Measurements from ENCODE around the gene SNX6. TPM values are rescaled to one million over a fixed set of nuclear protein-coding genes. Genes with fewer than 3 reads are reported as not detected.

Gene SNX6
- total and polyA plus RNA-seq, 9 of the 15 experiments (the other 6 are each of a cell fraction or from before 2014, with no cell fraction given), result 34.6 to 111 (median 57.5) TPM

GRCh38 chr14:34634360-34634771 is 4.4 kb upstream of the SNX6 start (continued):
- peak; percentile 79 for TF ChIP-seq CEBPG (CRISPR knock-in tag; IDR thresholded peaks at IDR 0.05)
- TF ChIP-seq CEBPG (tag; conservative IDR thresholded peaks at IDR 0.05 in 1 of 2, IDR thresholded peaks at IDR 0.05 in 1 of 2), result peak in 1 of 2 experiments; percentile 77; a peak in 2 of 4 replicates
- TF ChIP-seq MAX (CRISPR knock-in tag; IDR thresholded peaks at IDR 0.05), result peak; percentile 64; the same call in 1 of the 2 replicates
- 0 out of 2 replicates have a peak, but pooled peaks have one; percentile 21 for TF ChIP-seq MTA2 (IDR thresholded peaks at IDR 0.05; ENCODE audit: low read depth)
- 0 out of 4 replicates have a peak, but pooled peaks of 1 of the 2 experiments have one; percentile 29 for TF ChIP-seq FOXK2 (conservative IDR thresholded peaks at IDR 0.05 in 1 of 2, IDR thresholded peaks at IDR 0.05 in 1 of 2; ENCODE audit: low read depth in 2 of 2)
- peak in 1 of 2 experiments; percentile 48 for TF ChIP-seq E2F6 (IDR thresholded peaks at IDR 0.05; ENCODE audit: borderline replicate concordance in 1 of 2, extremely low read depth in 1 of 2, insufficient read depth in 1 of 2, insufficient read length in 1 of 2, low read depth in 1 of 2, low read length in 1 of 2, poor library complexity in 1 of 2, severe bottlenecking in 1 of 2)
- peak; percentile 84 for TF ChIP-seq L3MBTL2 (IDR thresholded peaks at IDR 0.05)
- 0 out of 2 replicates have a peak, but pooled peaks have one; percentile 48 for TF ChIP-seq ZNF589 (CRISPR knock-in tag; IDR thresholded peaks at IDR 0.05; ENCODE audit: low read depth)
- TF ChIP-seq ATF7 (IDR thresholded peaks at IDR 0.05), result peak; percentile 59
- TF ChIP-seq ESRRA (IDR thresholded peaks at IDR 0.05; ENCODE audit: borderline replicate concordance, low read depth), result peak; percentile 55; the same call in 1 of the 2 replicates
- peak; percentile 72 for TF ChIP-seq ARID1B (IDR thresholded peaks at IDR 0.05)
- TF ChIP-seq ADNP (tag; IDR thresholded peaks at IDR 0.05), result peak; percentile 82
- 0 out of 4 replicates have a peak, but pooled peaks of 1 of the 2 experiments have one; percentile 28 for TF ChIP-seq MNT (conservative IDR thresholded peaks at IDR 0.05)
- peak; percentile 56 for TF ChIP-seq NCOR1 (IDR thresholded peaks at IDR 0.05)
- TF ChIP-seq CBFA2T3 (IDR thresholded peaks at IDR 0.05), result peak; percentile 83
- peak; percentile 63 for TF ChIP-seq DPF2 (IDR thresholded peaks at IDR 0.05)
- peak in 1 of 2 experiments; percentile 52; a peak in 1 of 4 replicates for TF ChIP-seq TRIM24 (IDR thresholded peaks at IDR 0.05)
- TF ChIP-seq CC2D1A (IDR thresholded peaks at IDR 0.05), result 0 out of 2 replicates have a peak, but pooled peaks have one; percentile 17
- peak; percentile 60; the same call in 1 of the 2 replicates for TF ChIP-seq SMARCE1 (IDR thresholded peaks at IDR 0.05)
- 0 out of 2 replicates have a peak, but pooled peaks have one; percentile 46 for TF ChIP-seq EP400 (IDR thresholded peaks at IDR 0.05)
- TF ChIP-seq PRDM10 (IDR thresholded peaks at IDR 0.05; ENCODE audit: partially characterized antibody), result peak; percentile 89
- TF ChIP-seq HES1 (IDR thresholded peaks at IDR 0.05; ENCODE audit: low read depth), result 0 out of 2 replicates have a peak, but pooled peaks have one; percentile 11

Measured in K562 (cell line).